Measurements from ENCODE around the gene CBLN3. TPM values are rescaled to one million over a fixed set of nuclear protein-coding genes. Genes with fewer than 3 reads are reported as not detected.

Gene CBLN3
- total RNA-seq, 1 donor from 2014 or later = 1.3 TPM

GRCh38 chr14:24422694-24423601 is 6.5 kb downstream of the CBLN3 start:
- DNase-seq (ENCODE audit: low read depth) = no peak
- H3K4me3 ChIP-seq (ENCODE audit: low read depth, low read length) = no peak overlapping the region
- TF ChIP-seq CTCF (conservative IDR thresholded peaks at IDR 0.05; ENCODE audit: low read depth, low read length) = no peak

GRCh38 chr14:24422261-24422660 is 7.2 kb downstream of the CBLN3 start:
- no peak overlapping the region for H3K4me3 ChIP-seq (ENCODE audit: low read depth, low read length)
- no peak for DNase-seq (ENCODE audit: low read depth)
- TF ChIP-seq CTCF (conservative IDR thresholded peaks at IDR 0.05; ENCODE audit: low read depth, low read length) = no peak

GRCh38 chr14:24418492-24418873 is 11.0 kb downstream of the CBLN3 start:
- DNase-seq (ENCODE audit: low read depth) = no peak
- H3K4me3 ChIP-seq (ENCODE audit: low read depth, low read length) = no peak overlapping the region
- no peak for TF ChIP-seq CTCF (conservative IDR thresholded peaks at IDR 0.05; ENCODE audit: low read depth, low read length)

GRCh38 chr14:24417832-24418491 is 11.5 kb downstream of the CBLN3 start:
- TF ChIP-seq CTCF (conservative IDR thresholded peaks at IDR 0.05; ENCODE audit: low read depth, low read length) = no peak
- H3K4me3 ChIP-seq (ENCODE audit: low read depth, low read length) = no peak overlapping the region
- DNase-seq (ENCODE audit: low read depth) = no peak

GRCh38 chr14:24416932-24417619 is 12.4 kb downstream of the CBLN3 start:
- H3K4me3 ChIP-seq (ENCODE audit: low read depth, low read length) = no peak overlapping the region
- DNase-seq (ENCODE audit: low read depth) = no peak
- no peak for TF ChIP-seq CTCF (conservative IDR thresholded peaks at IDR 0.05; ENCODE audit: low read depth, low read length)

GRCh38 chr14:24416254-24416931 is 13.1 kb downstream of the CBLN3 start:
- DNase-seq (ENCODE audit: low read depth) = no peak
- TF ChIP-seq CTCF (conservative IDR thresholded peaks at IDR 0.05; ENCODE audit: low read depth, low read length) = no peak
- no peak overlapping the region for H3K4me3 ChIP-seq (ENCODE audit: low read depth, low read length)

Data from epithelial cell of proximal tubule (primary cell).